ENCODE results near the gene CCNYL1.

DNA sequence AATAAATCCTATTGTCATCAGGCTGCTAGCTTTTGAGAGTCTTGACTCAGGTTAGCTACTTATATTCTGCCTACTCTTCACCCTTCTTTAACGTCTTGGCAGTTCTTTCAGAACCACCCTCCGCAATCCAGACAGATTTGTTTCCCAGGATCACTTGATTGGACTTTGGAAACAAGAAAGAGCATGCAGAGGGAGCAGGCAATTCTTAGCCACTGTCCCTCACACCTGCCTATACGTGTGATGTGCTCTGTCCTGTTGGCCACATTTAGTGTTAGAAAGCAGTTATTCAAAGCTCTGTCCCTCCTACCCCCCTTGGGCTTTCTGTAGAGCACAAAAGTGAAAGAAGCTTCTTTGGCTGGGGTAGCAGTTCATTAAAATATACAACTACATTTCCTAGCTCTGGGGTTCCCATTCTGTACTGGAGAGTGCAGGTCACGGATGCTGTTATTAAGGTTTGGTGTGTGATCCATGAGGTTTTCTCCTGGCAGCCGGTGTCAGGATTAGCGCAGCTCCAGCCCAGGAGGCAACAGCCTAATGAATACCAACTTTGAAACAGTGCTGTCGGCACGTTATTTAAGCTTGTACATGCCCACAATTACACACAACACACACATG, 52.0 kb downstream of the CCNYL1 start:
- TF ChIP-seq, protein P1, sequence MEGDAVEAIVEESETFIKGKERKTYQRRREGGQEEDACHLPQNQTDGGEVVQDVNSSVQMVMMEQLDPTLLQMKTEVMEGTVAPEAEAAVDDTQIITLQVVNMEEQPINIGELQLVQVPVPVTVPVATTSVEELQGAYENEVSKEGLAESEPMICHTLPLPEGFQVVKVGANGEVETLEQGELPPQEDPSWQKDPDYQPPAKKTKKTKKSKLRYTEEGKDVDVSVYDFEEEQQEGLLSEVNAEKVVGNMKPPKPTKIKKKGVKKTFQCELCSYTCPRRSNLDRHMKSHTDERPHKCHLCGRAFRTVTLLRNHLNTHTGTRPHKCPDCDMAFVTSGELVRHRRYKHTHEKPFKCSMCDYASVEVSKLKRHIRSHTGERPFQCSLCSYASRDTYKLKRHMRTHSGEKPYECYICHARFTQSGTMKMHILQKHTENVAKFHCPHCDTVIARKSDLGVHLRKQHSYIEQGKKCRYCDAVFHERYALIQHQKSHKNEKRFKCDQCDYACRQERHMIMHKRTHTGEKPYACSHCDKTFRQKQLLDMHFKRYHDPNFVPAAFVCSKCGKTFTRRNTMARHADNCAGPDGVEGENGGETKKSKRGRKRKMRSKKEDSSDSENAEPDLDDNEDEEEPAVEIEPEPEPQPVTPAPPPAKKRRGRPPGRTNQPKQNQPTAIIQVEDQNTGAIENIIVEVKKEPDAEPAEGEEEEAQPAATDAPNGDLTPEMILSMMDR (IDR thresholded peaks at IDR 0.05): no peak
- TF ChIP-seq POLR2A (IDR thresholded peaks at IDR 0.05): no peak

All from thyroid gland (tissue), 4 donors.